ENCODE data around the gene ACACB.

Gene ACACB

GRCh38 chr12:109120557-109120956 lies 4.2 kb downstream of the ACACB start:
- DNase-seq (ENCODE audit: low spot score) = no peak
- TF ChIP-seq CTCF (IDR thresholded peaks at IDR 0.05; ENCODE audit: extremely low read depth, missing control alignments) = no peak

- no peak for DNase-seq (ENCODE audit: low spot score)
- TF ChIP-seq CTCF (IDR thresholded peaks at IDR 0.05; ENCODE audit: extremely low read depth, missing control alignments) = no peak
Observed at GRCh38 chr12:109121346-109121880, 5.0 kb downstream of the ACACB start.

GRCh38 chr12:109124878-109125648 lies 8.7 kb downstream of the ACACB start:
- DNase-seq (ENCODE audit: low spot score) = no peak
- no peak for TF ChIP-seq CTCF (IDR thresholded peaks at IDR 0.05; ENCODE audit: extremely low read depth, missing control alignments)

- no peak for TF ChIP-seq CTCF (IDR thresholded peaks at IDR 0.05; ENCODE audit: extremely low read depth, missing control alignments)
- no peak for DNase-seq (ENCODE audit: low spot score)
Observed at GRCh38 chr12:109125791-109126190, 9.4 kb downstream of the ACACB start.

DNA sequence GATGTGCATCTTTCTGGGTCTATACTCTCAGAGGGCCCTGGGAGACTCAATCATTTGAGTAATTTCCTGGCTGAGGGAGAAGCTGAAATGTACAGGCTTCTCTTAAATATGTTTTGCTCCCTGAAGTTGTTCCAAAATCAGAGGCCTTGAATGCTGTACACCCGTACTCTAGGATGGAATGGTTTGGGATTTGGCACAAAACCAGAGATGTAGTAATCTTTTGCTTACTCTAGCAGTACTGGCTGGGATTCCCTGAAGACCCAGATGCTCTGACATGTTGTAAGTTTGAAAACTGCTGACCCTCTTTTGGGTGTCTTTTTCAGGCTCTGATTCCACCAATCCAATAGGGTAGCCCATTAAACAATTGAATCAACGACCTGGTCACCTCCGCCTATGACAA lies 10.4 kb downstream of the ACACB start:
- no peak for DNase-seq (ENCODE audit: low spot score)
- no peak for TF ChIP-seq CTCF (IDR thresholded peaks at IDR 0.05; ENCODE audit: extremely low read depth, missing control alignments)

- TF ChIP-seq CTCF (IDR thresholded peaks at IDR 0.05; ENCODE audit: extremely low read depth, missing control alignments) = no peak
- DNase-seq (ENCODE audit: low spot score) = no peak
Observed at GRCh38 chr12:109127533-109128242, 11.3 kb downstream of the ACACB start.

Data from GM20000 (cell line).